Neural progenitor cell (in vitro differentiated cells): ENCODE measurements around the gene LRBA.

Experiments used
- CTCF ChIP-seq: fragments of 200-600 bp; sonication (generic); IDR thresholded peaks from 2 replicates; pipeline ENCODE4 v1.5.1; 2017; ENCODE audit warnings: antibody characterized with exemption, mild to moderate bottlenecking
- EZH2 ChIP-seq: fragments of 200-600 bp; sonication (generic); IDR thresholded peaks from 2 replicates; pipeline ENCODE4 v1.6.1; 2017; ENCODE audit warnings: antibody characterized with exemption, mild to moderate bottlenecking, moderate library complexity

GRCh38 chr4:150321113-150321512 lies 694.0 kb downstream of the LRBA start:
- no peak for TF ChIP-seq EZH2
- no peak for TF ChIP-seq CTCF
